ENCODE data around the gene FUOM.

DNA sequence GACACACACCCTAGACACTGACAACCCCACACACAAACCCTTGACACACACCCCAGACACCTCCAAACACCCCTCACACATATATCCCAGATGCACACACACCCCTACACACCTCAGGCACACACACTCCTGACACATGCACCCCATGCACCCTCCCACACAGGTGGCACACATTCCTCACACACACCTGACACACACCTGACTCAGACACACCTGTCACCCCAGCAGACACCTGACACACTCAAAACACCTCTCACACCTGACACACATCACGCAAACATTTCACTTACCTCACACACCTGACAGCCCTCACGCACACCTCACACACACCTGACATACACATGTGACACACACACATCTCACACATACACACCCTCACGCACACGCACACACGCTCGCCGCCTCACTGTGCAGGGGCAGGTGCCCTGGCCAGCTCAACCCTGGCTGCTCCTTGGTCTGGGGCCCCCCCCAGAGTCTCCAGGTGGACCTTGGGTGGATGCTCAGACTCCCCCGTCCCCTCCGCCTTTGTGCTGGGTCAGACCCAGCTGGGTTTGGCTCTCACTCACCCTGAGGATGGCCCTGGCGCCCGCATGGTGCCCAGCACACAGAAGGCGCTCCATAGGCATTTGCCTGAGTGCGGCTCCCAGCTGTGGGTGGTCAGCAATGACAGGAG, 18.0 kb downstream of the FUOM start:
- TF ChIP-seq YY1 (IDR thresholded peaks at IDR 0.05; ENCODE audit: insufficient read depth, insufficient read length) (no peak), ZNF274 (IDR thresholded peaks at IDR 0.05; ENCODE audit: low read depth, low read length) (no peak)
